LNCaP clone FGC (cell line): ENCODE data around the gene IGSF8.

Experiments used
- DNase-seq: peaks from one replicate; pipeline ENCODE4 v3.0.0-alpha.2; 2011; ENCODE audit warnings: low read depth
- H3K4me3 ChIP-seq: 2 replicates; pipeline ENCODE4 v1.5.1; 2011; ENCODE audit warnings: mild to moderate bottlenecking, low read depth, low read length, control low read depth
- CTCF ChIP-seq: IDR thresholded peaks from 2 replicates; pipeline ENCODE4 v1.5.1; 2012; ENCODE audit warnings: mild to moderate bottlenecking; ENCODE audit not compliant: control insufficient read depth, insufficient read depth; ENCODE audit errors: extremely low read depth

The IGSF8 gene

GRCh38 chr1:160130939-160131338, 32.5 kb upstream of the IGSF8 start:
- no peak for TF ChIP-seq CTCF
- no peak for DNase-seq
- no peak overlapping the region for H3K4me3 ChIP-seq

GRCh38 chr1:160130486-160130885, 32.1 kb upstream of the IGSF8 start:
- DNase-seq: no peak
- no peak overlapping the region for H3K4me3 ChIP-seq
- no peak for TF ChIP-seq CTCF

- TF ChIP-seq CTCF: no peak
- DNase-seq: no peak
- H3K4me3 ChIP-seq: no peak overlapping the region
These were observed 31.5 kb upstream of the IGSF8 start for GRCh38 chr1:160129966-160130365.

DNA sequence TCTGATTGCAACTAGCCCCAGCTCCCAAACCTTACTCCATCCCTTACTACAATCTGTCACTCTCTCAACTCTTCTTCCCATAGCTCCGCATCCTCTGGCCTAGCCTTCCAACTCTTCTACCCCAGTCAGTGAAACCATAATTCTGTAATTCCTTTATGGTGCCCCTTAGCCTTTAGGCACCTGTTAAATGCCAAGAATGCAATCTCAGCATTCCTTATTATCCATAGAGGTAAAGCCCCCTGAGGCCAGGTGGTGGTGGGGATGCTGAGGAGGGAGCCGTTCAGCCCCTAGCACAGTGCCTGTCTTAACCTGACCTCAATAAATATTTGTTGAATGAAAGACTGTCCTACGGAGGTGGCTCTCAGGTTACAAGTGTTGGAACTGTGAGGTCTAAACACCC, 31.1 kb upstream of the IGSF8 start:
- no peak overlapping the region for H3K4me3 ChIP-seq
- TF ChIP-seq CTCF: no peak
- DNase-seq: no peak

DNA sequence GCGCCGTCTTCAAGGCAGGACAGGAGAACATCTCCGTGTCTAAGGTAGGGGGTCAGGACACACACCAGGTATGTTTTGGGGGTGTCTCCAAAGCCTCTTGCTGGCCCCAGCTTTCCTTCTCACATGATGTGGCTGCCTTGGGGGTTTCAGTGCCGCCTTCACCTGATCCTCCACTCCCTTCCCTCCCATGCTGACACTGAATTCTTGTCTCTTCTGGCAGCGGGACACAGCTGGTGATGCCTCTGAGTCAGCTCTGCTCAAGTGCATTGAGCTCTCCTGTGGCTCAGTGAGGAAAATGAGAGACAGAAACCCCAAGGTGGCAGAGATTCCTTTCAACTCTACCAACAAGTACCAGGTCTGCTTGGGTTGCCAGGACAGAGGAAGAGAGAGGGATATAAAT, 30.6 kb upstream of the IGSF8 start:
- DNase-seq: no peak
- no peak overlapping the region for H3K4me3 ChIP-seq
- no peak for TF ChIP-seq CTCF

- no peak for DNase-seq
- no peak for TF ChIP-seq CTCF
- no peak overlapping the region for H3K4me3 ChIP-seq
These were observed 30.2 kb upstream of the IGSF8 start for GRCh38 chr1:160128636-160129035.

- no peak for TF ChIP-seq CTCF
- no peak for DNase-seq
- H3K4me3 ChIP-seq: no peak overlapping the region
These were observed 29.6 kb upstream of the IGSF8 start for GRCh38 chr1:160127865-160128523.
